Measurements from ENCODE around the gene TEX55. TPM values are rescaled to one million over a fixed set of nuclear protein-coding genes. Genes with fewer than 3 reads are reported as not detected.

TEX55 gene
- total and polyA plus RNA-seq, 9 of the 15 experiments (the other 6 are each of a cell fraction or from before 2014, with no cell fraction given), result not detected

- Histone ChIP-seq H3K9me1 (ENCODE audit: control insufficient read depth, insufficient read depth, low read length) (no peaks in the 10 kb centered on the region), H3K27ac (ENCODE audit: extremely low read depth, low read depth, low read length) (no peak overlapping the region), H3K4me1 (replicated peaks in 1 of 2; ENCODE audit: control insufficient read depth in 2 of 2, insufficient read depth in 2 of 2, low read length in 2 of 2) (peaks cover 0 to 6% of the 10 kb centered on the region in 2 experiments; a peak in 2 of 5 replicates), H3K27me3 (ENCODE audit: control insufficient read depth in 2 of 2, insufficient read depth in 2 of 2, low read length in 2 of 2) (no peaks in the 10 kb centered on the region), H3K79me2 (ENCODE audit: control insufficient read depth, insufficient read depth, low read length) (no peaks in the 10 kb centered on the region), H3K4me2 (ENCODE audit: insufficient read depth, low read length) (no peak overlapping the region), H3K9ac (ENCODE audit: insufficient read depth in 1 of 2, low read depth in 2 of 2, low read length in 2 of 2) (no peak overlapping the region), H4K20me1 (replicated peaks; ENCODE audit: control insufficient read depth, insufficient read depth, low read length) (no peaks in the 10 kb centered on the region), H2AFZ (ENCODE audit: low read depth, low read length) (no peak overlapping the region), H3K36me3 (ENCODE audit: control insufficient read depth, insufficient read depth, low read length) (no peaks in the 10 kb centered on the region), H3K4me3 (no peak overlapping the region), H3K9me3 (replicated peaks; ENCODE audit: control insufficient read depth, insufficient read depth, low read depth, low read length) (no peaks in the 10 kb centered on the region)
- TF ChIP-seq CTCF (IDR thresholded peaks at IDR 0.05 in 2 of 3, conservative IDR thresholded peaks at IDR 0.05 in 1 of 3; ENCODE audit: insufficient read depth in 2 of 3, low read depth in 1 of 3, low read length in 3 of 3) (no peak), FOSL1 (tag; conservative IDR thresholded peaks at IDR 0.05) (no peak), FOXK2 (conservative IDR thresholded peaks at IDR 0.05 in 1 of 2, IDR thresholded peaks at IDR 0.05 in 1 of 2; ENCODE audit: low read depth in 2 of 2) (no peak), ZNF740 (CRISPR knock-in tag; IDR thresholded peaks at IDR 0.05) (no peak), ZNF740 (tag; IDR thresholded peaks at IDR 0.05) (no peak), ZBTB17 (CRISPR knock-in tag; IDR thresholded peaks at IDR 0.05) (no peak), STAT5B (CRISPR knock-in tag; IDR thresholded peaks at IDR 0.05) (no peak), ILK (tag; IDR thresholded peaks at IDR 0.05; ENCODE audit: borderline replicate concordance, low read depth) (no peak), SMAD3 (CRISPR knock-in tag; conservative IDR thresholded peaks at IDR 0.05) (no peak), ZBTB33 (CRISPR knock-in tag; IDR thresholded peaks at IDR 0.05) (no peak)
- ChIA-PET POLR2A (no interaction called here), CTCF (ENCODE audit: low intra/inter-chr PET ratio) (no interaction called here)
- WGBS (ENCODE audit: insufficient coverage, low coverage, missing lambda C conversion rate), result 5% methylated on average over 2 of the region's 2 CpGs
- no peak for ATAC-seq
- no peak for FAIRE-seq
- BruUV-seq (replicated peaks), result no TSS peak
- in situ Hi-C loops (cut with MboI) (loop anchor here (25.0 kb wide), 1 partner anchor 540 kb away; the partner anchor contains the start of gene COX17), intact Hi-C loops (cut with micrococcal nuclease) (no loop called here)
- no peak for DNase-seq (ENCODE audit: extremely low read depth in 1 of 4, low spot score in 3 of 4)
Measured at GRCh38 chr3:119147494-119147893, 1.5 kb downstream of the TEX55 start.
